ENCODE data around the gene TTC34.

TTC34 gene

GRCh38 chr1:2830761-2831425, 29.4 kb upstream of the TTC34 start:
- DNase-seq (ENCODE audit: low read depth) = no peak

- no peak for DNase-seq (ENCODE audit: low read depth)
Observed at GRCh38 chr1:2829846-2830615, 28.5 kb upstream of the TTC34 start.

- no peak for DNase-seq (ENCODE audit: low read depth)
Observed at GRCh38 chr1:2828586-2829250, 27.2 kb upstream of the TTC34 start.

- no peak for DNase-seq (ENCODE audit: low read depth)
Observed at GRCh38 chr1:2826736-2827292, 25.3 kb upstream of the TTC34 start.

- no peak for DNase-seq (ENCODE audit: low read depth)
Observed at GRCh38 chr1:2826316-2826715, 24.8 kb upstream of the TTC34 start.

GRCh38 chr1:2825487-2826189, 24.1 kb upstream of the TTC34 start:
- no peak for DNase-seq (ENCODE audit: low read depth)

- DNase-seq (ENCODE audit: low read depth) = no peak
Observed at GRCh38 chr1:2824999-2825398, 23.5 kb upstream of the TTC34 start.

GRCh38 chr1:2823921-2824610, 22.6 kb upstream of the TTC34 start:
- no peak for DNase-seq (ENCODE audit: low read depth)

- no peak for DNase-seq (ENCODE audit: low read depth)
Observed at GRCh38 chr1:2822621-2823145, 21.2 kb upstream of the TTC34 start.

- no peak for DNase-seq (ENCODE audit: low read depth)
Observed at GRCh38 chr1:2821966-2822620, 20.6 kb upstream of the TTC34 start.

- DNase-seq (ENCODE audit: low read depth) = no peak
Observed at GRCh38 chr1:2821373-2821955, 20.0 kb upstream of the TTC34 start.

GRCh38 chr1:2820731-2821372, 19.4 kb upstream of the TTC34 start:
- DNase-seq (ENCODE audit: low read depth) = no peak

GRCh38 chr1:2819831-2820730, 18.6 kb upstream of the TTC34 start:
- no peak for DNase-seq (ENCODE audit: low read depth)

GRCh38 chr1:2819429-2819828, 17.9 kb upstream of the TTC34 start:
- no peak for DNase-seq (ENCODE audit: low read depth)

GRCh38 chr1:2817784-2818564, 16.5 kb upstream of the TTC34 start:
- no peak for DNase-seq (ENCODE audit: low read depth)

GRCh38 chr1:2816786-2817185, 15.3 kb upstream of the TTC34 start:
- no peak for DNase-seq (ENCODE audit: low read depth)

GRCh38 chr1:2815551-2815950, 14.1 kb upstream of the TTC34 start:
- no peak for DNase-seq (ENCODE audit: low read depth)

- no peak for DNase-seq (ENCODE audit: low read depth)
Observed at GRCh38 chr1:2814511-2815075, 13.1 kb upstream of the TTC34 start.
